Measurements from ENCODE around the gene GTPBP2. TPM values are rescaled to one million over a fixed set of nuclear protein-coding genes. Genes with fewer than 3 reads are reported as not detected.

Gene GTPBP2
- total RNA-seq, 1 donor from 2014 or later, result 45.7 TPM

- H3K4me1 ChIP-seq, result peaks cover 12% of the 10 kb centered on the region
- peaks cover 0 to 58% of the 10 kb centered on the region in 2 donors for H3K36me3 ChIP-seq
- intact Hi-C loops (cut with DNase I), result no loop called here
- TF ChIP-seq CTCF (IDR thresholded peaks at IDR 0.05), result no peak
- no peak for TF ChIP-seq POLR2AphosphoS5 (IDR thresholded peaks at IDR 0.05; ENCODE audit: insufficient read depth in 1 of 2, low read depth in 1 of 2)
- TF ChIP-seq POLR2A (IDR thresholded peaks at IDR 0.05), result no peak
- no peak for DNase-seq (ENCODE audit: extremely low spot score in 2 of 2)
- no peaks in the 10 kb centered on the region for H3K27me3 ChIP-seq
- no peak overlapping the region for H3K4me3 ChIP-seq
- no peaks in the 10 kb centered on the region for H3K9me3 ChIP-seq
- H3K27ac ChIP-seq, result no peak overlapping the region
Measured at GRCh38 chr6:43622541-43622940, 6.5 kb downstream of the GTPBP2 start.

- DNase-seq (ENCODE audit: extremely low spot score in 2 of 2), result no peak
- Histone ChIP-seq H3K36me3 (peaks cover 0 to 58% of the 10 kb centered on the region in 2 donors), H3K9me3 (no peaks in the 10 kb centered on the region)
Measured at GRCh38 chr6:43621836-43622180, 7.3 kb downstream of the GTPBP2 start.

GRCh38 chr6:43621078-43621835 lies 7.8 kb downstream of the GTPBP2 start:
- Histone ChIP-seq H3K9me3 (no peaks in the 10 kb centered on the region), H3K27ac (no peak overlapping the region), H3K27me3 (no peaks in the 10 kb centered on the region), H3K4me1 (no peaks in the 10 kb centered on the region), H3K36me3 (peaks cover 0 to 58% of the 10 kb centered on the region in 2 donors), H3K4me3 (no peak overlapping the region)
- TF ChIP-seq POLR2AphosphoS5 (IDR thresholded peaks at IDR 0.05; ENCODE audit: insufficient read depth in 1 of 2, low read depth in 1 of 2), result no peak
- no peak for DNase-seq (ENCODE audit: extremely low spot score in 2 of 2)
- intact Hi-C loops (cut with DNase I), result no loop called here

More at GRCh38 chr6:43621836-43622180, 7.3 kb downstream of the GTPBP2 start:
- H3K27me3 ChIP-seq, result no peaks in the 10 kb centered on the region
- intact Hi-C loops (cut with DNase I), result no loop called here
- peaks cover 5% of the 10 kb centered on the region for H3K4me1 ChIP-seq
- TF ChIP-seq POLR2A (IDR thresholded peaks at IDR 0.05), result no peak
- no peak for TF ChIP-seq POLR2AphosphoS5 (IDR thresholded peaks at IDR 0.05; ENCODE audit: insufficient read depth in 1 of 2, low read depth in 1 of 2)
- no peak for TF ChIP-seq CTCF (IDR thresholded peaks at IDR 0.05)
- no peak overlapping the region for H3K4me3 ChIP-seq
- H3K27ac ChIP-seq, result no peak overlapping the region

GRCh38 chr6:43616725-43617472 lies 12.2 kb downstream of the GTPBP2 start:
- Histone ChIP-seq H3K4me1 (no peaks in the 10 kb centered on the region), H3K27me3 (no peaks in the 10 kb centered on the region), H3K9me3 (no peaks in the 10 kb centered on the region), H3K36me3 (peaks cover 0 to 35% of the 10 kb centered on the region in 2 donors), H3K4me3 (no peak overlapping the region), H3K27ac (no peak overlapping the region)
- intact Hi-C loops (cut with DNase I), result no loop called here
- TF ChIP-seq CTCF (IDR thresholded peaks at IDR 0.05) (no peak), POLR2A (IDR thresholded peaks at IDR 0.05) (no peak), POLR2AphosphoS5 (IDR thresholded peaks at IDR 0.05; ENCODE audit: insufficient read depth in 1 of 2, low read depth in 1 of 2) (no peak)
- DNase-seq (ENCODE audit: extremely low spot score in 2 of 2), result no peak

- Histone ChIP-seq H3K4me3 (no peak overlapping the region), H3K27ac (no peak overlapping the region), H3K36me3 (peaks cover 0 to 27% of the 10 kb centered on the region in 2 donors), H3K27me3 (no peaks in the 10 kb centered on the region), H3K4me1 (no peaks in the 10 kb centered on the region), H3K9me3 (no peaks in the 10 kb centered on the region)
- intact Hi-C loops (cut with DNase I), result no loop called here
- TF ChIP-seq CTCF (IDR thresholded peaks at IDR 0.05), result no peak
- no peak for TF ChIP-seq POLR2A (IDR thresholded peaks at IDR 0.05)
- TF ChIP-seq POLR2AphosphoS5 (IDR thresholded peaks at IDR 0.05; ENCODE audit: insufficient read depth in 1 of 2, low read depth in 1 of 2), result no peak
- DNase-seq (ENCODE audit: extremely low spot score in 2 of 2), result no peak
Measured at GRCh38 chr6:43614396-43614730, 14.7 kb downstream of the GTPBP2 start.
